OCI-LY1 (cell line): ENCODE measurements around the gene CDKN2B-AS1.
A peak's percentile ranks its signal among the peaks of the same experiment; 100 is the strongest.

Source experiments
- H2AFZ ChIP-seq: fragments of 200-600 bp; sonication (generic), shearing (Covaris generic); 2 replicates; pipeline ENCODE4 v1.6.0; 2014; ENCODE audit warnings: antibody characterized with exemption, mild to moderate bottlenecking, low read length
- H3F3A ChIP-seq: fragments of 200-600 bp; sonication (generic), shearing (Covaris generic); 2 replicates; pipeline ENCODE4 v1.6.0; 2014; ENCODE audit warnings: mild to moderate bottlenecking, antibody characterized with exemption, low read length, moderate library complexity; ENCODE audit not compliant: insufficient read depth
- H3K27ac ChIP-seq: fragments of 200-600 bp; sonication (generic); 2 replicates; pipeline ENCODE4 v1.5.1; 2014; ENCODE audit warnings: low read length, mixed run types, mild to moderate bottlenecking, low read depth; ENCODE audit not compliant: poor library complexity, severe bottlenecking
- H3K27me3 ChIP-seq: fragments of 200-600 bp; sonication (generic); 2 replicates; pipeline ENCODE4 v1.6.0; 2014; ENCODE audit warnings: antibody characterized with exemption, mild to moderate bottlenecking, low read length, moderate library complexity; ENCODE audit not compliant: insufficient read depth
- H3K36me3 ChIP-seq: fragments of 200-600 bp; sonication (generic); 2 replicates; pipeline ENCODE4 v1.6.1; 2014; ENCODE audit warnings: mild to moderate bottlenecking, antibody characterized with exemption, low read length, moderate library complexity, mixed read lengths; ENCODE audit not compliant: insufficient read depth
- H3K4me1 ChIP-seq: fragments of 200-600 bp; sonication (generic); 2 replicates; pipeline ENCODE4 v1.5.1; 2014; ENCODE audit warnings: mild to moderate bottlenecking, low read length, moderate library complexity; ENCODE audit not compliant: insufficient read depth, severe bottlenecking
- H3K4me2 ChIP-seq: fragments of 200-600 bp; sonication (generic), shearing (Covaris generic); 2 replicates; pipeline ENCODE4 v1.6.1; 2014; ENCODE audit warnings: low read length
- H3K4me3 ChIP-seq: fragments of 200-600 bp; sonication (generic); 2 replicates; pipeline ENCODE4 v1.5.1; 2014; ENCODE audit warnings: low read length, low read depth, mild to moderate bottlenecking, mixed read lengths; ENCODE audit not compliant: poor library complexity, severe bottlenecking
- H3K79me2 ChIP-seq: fragments of 200-600 bp; shearing (Covaris generic); 2 replicates; pipeline ENCODE4 v1.6.1; 2016; ENCODE audit warnings: mixed run types, low read length, mixed read lengths; ENCODE audit not compliant: insufficient read depth
- H3K9ac ChIP-seq: fragments of 200-600 bp; sonication (generic), shearing (Covaris generic); 2 replicates; pipeline ENCODE4 v1.6.1; 2014; ENCODE audit warnings: mild to moderate bottlenecking, low read length, mixed read lengths
- H3K9me2 ChIP-seq: fragments of 200-600 bp; sonication (generic), shearing (Covaris generic); 2 replicates; pipeline ENCODE4 v1.6.1; 2014; ENCODE audit warnings: low read depth, mild to moderate bottlenecking, low read length, mixed read lengths
- H3K9me3 ChIP-seq: fragments of 200-600 bp; shearing (Covaris generic); 2 replicates; pipeline ENCODE4 v1.6.1; 2014; ENCODE audit warnings: low read length, mixed read lengths
- H4K20me1 ChIP-seq: fragments of 200-600 bp; sonication (generic), shearing (Covaris generic); 2 replicates; pipeline ENCODE4 v1.6.0; 2016; ENCODE audit warnings: mild to moderate bottlenecking, low read length; ENCODE audit not compliant: insufficient read depth
- EZH2 ChIP-seq: fragments of 200-600 bp; sonication (generic), shearing (Covaris generic); IDR thresholded peaks from 2 replicates; pipeline ENCODE4 v1.8.0; 2017; ENCODE audit warnings: borderline replicate concordance, mixed run types, mild to moderate bottlenecking, antibody characterized with exemption, low read length, moderate library complexity, mixed read lengths
- TF ChIP-seq, protein P1 (sequence below): fragments of 200-600 bp; sonication (generic), shearing (Covaris generic); IDR thresholded peaks from 2 replicates; pipeline ENCODE4 v1.5.1; 2017; ENCODE audit warnings: mild to moderate bottlenecking, antibody characterized with exemption, low read length, moderate library complexity, mixed read lengths

The CDKN2B-AS1 gene

DNA sequence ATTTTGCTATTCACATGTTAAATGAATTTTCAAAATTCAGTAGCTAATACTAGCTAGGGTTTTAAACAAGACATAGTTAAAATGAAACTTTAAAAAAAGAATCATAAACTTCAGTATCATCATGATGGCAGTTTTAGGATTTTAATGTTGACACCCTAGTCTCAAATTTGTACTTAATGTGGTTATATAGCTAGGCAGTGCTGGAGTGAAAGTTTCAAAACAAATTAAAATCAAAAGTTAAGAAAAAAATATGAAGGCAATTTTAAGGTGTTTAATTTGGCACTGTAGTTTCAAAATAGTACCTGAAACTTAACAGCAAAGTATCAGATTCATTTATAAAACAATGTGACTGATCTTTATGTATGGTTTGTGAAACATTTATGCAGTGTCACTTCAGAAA lies 33.8 kb downstream of the CDKN2B-AS1 start:
- Histone ChIP-seq H3K9me2 (no peaks in the 10 kb centered on the region), H3K27me3 (no peaks in the 10 kb centered on the region), H3K27ac (no peak overlapping the region), H2AFZ (no peak overlapping the region), H3K9me3 (no peaks in the 10 kb centered on the region), H4K20me1 (no peaks in the 10 kb centered on the region), H3K36me3 (peaks cover 3% of the 10 kb centered on the region; the same call in 1 of the 2 replicates), H3K4me3 (no peak overlapping the region), H3K4me2 (no peak overlapping the region), H3K79me2 (no peaks in the 10 kb centered on the region), H3F3A (no peaks in the 10 kb centered on the region), H3K4me1 (peaks cover 41% of the 10 kb centered on the region), H3K9ac (no peak overlapping the region)
- no peak for TF ChIP-seq EZH2
- TF ChIP-seq, protein P1, sequence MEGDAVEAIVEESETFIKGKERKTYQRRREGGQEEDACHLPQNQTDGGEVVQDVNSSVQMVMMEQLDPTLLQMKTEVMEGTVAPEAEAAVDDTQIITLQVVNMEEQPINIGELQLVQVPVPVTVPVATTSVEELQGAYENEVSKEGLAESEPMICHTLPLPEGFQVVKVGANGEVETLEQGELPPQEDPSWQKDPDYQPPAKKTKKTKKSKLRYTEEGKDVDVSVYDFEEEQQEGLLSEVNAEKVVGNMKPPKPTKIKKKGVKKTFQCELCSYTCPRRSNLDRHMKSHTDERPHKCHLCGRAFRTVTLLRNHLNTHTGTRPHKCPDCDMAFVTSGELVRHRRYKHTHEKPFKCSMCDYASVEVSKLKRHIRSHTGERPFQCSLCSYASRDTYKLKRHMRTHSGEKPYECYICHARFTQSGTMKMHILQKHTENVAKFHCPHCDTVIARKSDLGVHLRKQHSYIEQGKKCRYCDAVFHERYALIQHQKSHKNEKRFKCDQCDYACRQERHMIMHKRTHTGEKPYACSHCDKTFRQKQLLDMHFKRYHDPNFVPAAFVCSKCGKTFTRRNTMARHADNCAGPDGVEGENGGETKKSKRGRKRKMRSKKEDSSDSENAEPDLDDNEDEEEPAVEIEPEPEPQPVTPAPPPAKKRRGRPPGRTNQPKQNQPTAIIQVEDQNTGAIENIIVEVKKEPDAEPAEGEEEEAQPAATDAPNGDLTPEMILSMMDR = no peak

DNA sequence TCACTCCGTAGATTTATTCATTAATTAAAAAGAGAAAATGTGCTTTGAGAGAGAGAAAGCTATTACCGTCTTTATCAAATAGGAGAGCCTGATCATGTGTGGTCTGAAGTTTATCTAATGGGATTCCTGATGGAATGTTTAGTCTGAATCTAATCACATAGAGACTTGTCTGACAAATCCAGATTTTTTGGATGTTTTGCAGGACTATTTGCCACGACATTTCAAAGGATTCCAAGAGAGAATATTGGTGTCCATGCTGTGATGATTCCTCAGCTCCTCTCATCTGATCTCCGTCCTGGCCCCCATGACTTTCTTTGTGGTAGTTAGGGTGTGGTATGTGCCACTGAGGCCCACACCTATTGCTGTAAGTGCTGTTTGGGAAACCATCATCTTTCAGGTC lies 34.6 kb downstream of the CDKN2B-AS1 start:
- TF ChIP-seq, protein P1 = no peak
- TF ChIP-seq EZH2 = no peak
- no peaks in the 10 kb centered on the region for H3F3A ChIP-seq
- no peak overlapping the region for H3K9ac ChIP-seq
- no peak overlapping the region for H3K27ac ChIP-seq
- peaks cover 3% of the 10 kb centered on the region; the same call in 1 of the 2 replicates for H3K36me3 ChIP-seq
- H3K9me3 ChIP-seq = no peaks in the 10 kb centered on the region
- H4K20me1 ChIP-seq = no peaks in the 10 kb centered on the region
- no peak overlapping the region for H3K4me3 ChIP-seq
- peaks cover 41% of the 10 kb centered on the region for H3K4me1 ChIP-seq
- no peaks in the 10 kb centered on the region for H3K9me2 ChIP-seq
- H3K27me3 ChIP-seq = no peaks in the 10 kb centered on the region
- no peak overlapping the region for H3K4me2 ChIP-seq
- no peak overlapping the region for H2AFZ ChIP-seq
- no peaks in the 10 kb centered on the region for H3K79me2 ChIP-seq

DNA sequence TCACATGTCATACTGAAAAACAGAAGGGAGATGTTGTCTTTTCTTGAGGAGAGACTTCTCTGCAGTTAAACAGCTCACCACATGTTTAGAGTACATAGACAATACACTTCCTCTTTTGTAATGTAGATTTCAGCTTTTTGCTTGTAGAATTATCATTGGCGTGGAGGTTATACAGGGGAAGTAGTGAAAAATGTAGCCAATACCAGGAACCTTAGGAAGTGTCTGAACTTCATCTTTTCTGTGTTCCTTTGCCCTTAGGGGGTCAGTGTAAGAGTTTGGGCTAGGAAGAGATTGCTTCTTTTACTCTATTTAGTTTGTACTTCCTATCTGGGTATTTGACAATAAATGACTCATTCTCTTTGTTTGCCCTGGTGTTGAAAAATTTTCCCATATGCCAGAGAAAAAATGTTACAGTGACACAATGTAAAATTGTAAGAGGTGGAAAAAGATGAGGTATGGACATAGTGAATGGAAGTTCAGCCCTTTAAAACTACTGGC lies 35.6 kb downstream of the CDKN2B-AS1 start:
- peak overlapping the region; percentile 39; the same call in 1 of the 2 replicates for H3K4me2 ChIP-seq

More for the DNA sequence above, 35.6 kb downstream of the CDKN2B-AS1 start:
- Histone ChIP-seq H3K79me2 (no peaks in the 10 kb centered on the region), H3K9ac (peak overlapping the region; percentile 24; the same call in 1 of the 2 replicates), H2AFZ (0 out of 2 replicates have a peak overlapping the region, but pooled peaks have one; percentile 23), H3K4me3 (no peak overlapping the region), H3F3A (no peaks in the 10 kb centered on the region), H3K9me2 (no peaks in the 10 kb centered on the region), H3K9me3 (no peaks in the 10 kb centered on the region), H3K4me1 (peaks cover 41% of the 10 kb centered on the region), H3K27me3 (no peaks in the 10 kb centered on the region), H3K36me3 (peaks cover 3% of the 10 kb centered on the region; the same call in 1 of the 2 replicates), H3K27ac (peak overlapping the region; percentile 77), H4K20me1 (no peaks in the 10 kb centered on the region)
- TF ChIP-seq EZH2 = no peak
- TF ChIP-seq, protein P1 = no peak
